Keratinocyte (primary cell): ENCODE measurements around the gene TNS1. TPM values are rescaled to one million over a fixed set of nuclear protein-coding genes. Genes with fewer than 3 reads are reported as not detected.

ENCODE experiments used
- DNase-seq: peaks from one replicate; pipeline ENCODE4 v3.0.0-alpha.2; 2011; ENCODE audit warnings: low read depth, missing footprints, low spot score
- FAIRE-seq: peaks from 2 replicates; lab custom pipeline; 2011; peaks lifted over from hg19 to GRCh38; lab: Jason Lieb, UNC
- H2AFZ ChIP-seq: 2 replicates; pipeline ENCODE4 v1.6.0; 2012; ENCODE audit warnings: low read length, control low read depth, inconsistent platforms; ENCODE audit not compliant: control insufficient read depth
- H3K27ac ChIP-seq: 2 replicates; pipeline ENCODE4 v1.5.1; 2011; ENCODE audit warnings: low read length; ENCODE audit not compliant: control insufficient read depth, insufficient read depth
- H3K27me3 ChIP-seq: 3 replicates; pipeline ENCODE4 v1.6.0; 2011; ENCODE audit warnings: low read length; ENCODE audit not compliant: control insufficient read depth, insufficient read depth; ENCODE audit errors: extremely low read depth
- H3K36me3 ChIP-seq, 2 experiments: 2 replicates in 1 of 2; 3 replicates in 1 of 2; pipeline ENCODE4 v1.5.1; 2011; ENCODE audit warnings: low read length in 2 of 2, mild to moderate bottlenecking in 1 of 2; ENCODE audit not compliant: control insufficient read depth in 2 of 2, insufficient read depth in 2 of 2; ENCODE audit errors: extremely low read depth in 1 of 2
- H3K4me1 ChIP-seq: 3 replicates; pipeline ENCODE4 v1.5.1; 2011; ENCODE audit warnings: low read length; ENCODE audit not compliant: control insufficient read depth, insufficient read depth; ENCODE audit errors: extremely low read depth
- H3K4me2 ChIP-seq: 3 replicates; pipeline ENCODE4 v1.6.0; 2011; ENCODE audit warnings: low read depth, low read length; ENCODE audit not compliant: control insufficient read depth, insufficient read depth; ENCODE audit errors: extremely low read depth
- H3K4me3 ChIP-seq, 3 experiments: fragments of 200-600 bp in 1 of 3; sonication (generic) in 1 of 3; 2 replicates in 2 of 3; 3 replicates in 1 of 3; pipeline ENCODE4 v1.5.1; 2011 to 2016; ENCODE audit warnings: low read length in 3 of 3, mild to moderate bottlenecking in 3 of 3, control low read depth in 2 of 3, inconsistent platforms in 1 of 3, low read depth in 1 of 3, mixed read lengths in 1 of 3, mixed run types in 1 of 3, moderate library complexity in 1 of 3; ENCODE audit not compliant: control insufficient read depth in 2 of 3, insufficient read depth in 2 of 3; ENCODE audit errors: extremely low read depth in 1 of 3
- H3K79me2 ChIP-seq: 2 replicates; pipeline ENCODE4 v1.6.0; 2012; ENCODE audit warnings: low read length; ENCODE audit not compliant: control insufficient read depth, insufficient read depth
- H3K9ac ChIP-seq: 3 replicates; pipeline ENCODE4 v1.6.0; 2011; ENCODE audit warnings: low read length; ENCODE audit not compliant: control insufficient read depth, insufficient read depth; ENCODE audit errors: extremely low read depth
- H3K9me1 ChIP-seq: 3 replicates; pipeline ENCODE4 v1.6.0; 2011; ENCODE audit warnings: low read length; ENCODE audit not compliant: control insufficient read depth, insufficient read depth; ENCODE audit errors: extremely low read depth
- H3K9me3 ChIP-seq: 2 replicates; pipeline ENCODE4 v1.5.1; 2012; ENCODE audit warnings: low read depth, low read length; ENCODE audit not compliant: control insufficient read depth
- H4K20me1 ChIP-seq: 3 replicates; pipeline ENCODE4 v1.6.0; 2011; ENCODE audit warnings: low read length; ENCODE audit not compliant: control insufficient read depth, insufficient read depth; ENCODE audit errors: extremely low read depth
- CTCF ChIP-seq, 3 experiments: IDR thresholded peaks in 1 of 3; conservative IDR thresholded peaks in 1 of 3; optimal IDR thresholded peaks in 1 of 3; 2 replicates in 2 of 3; 3 replicates in 1 of 3; pipeline versions ENCODE3 to v1.5.1; 2011; ENCODE audit warnings: low read length in 3 of 3, mild to moderate bottlenecking in 3 of 3, moderate library complexity in 2 of 3, control low read depth in 1 of 3, inconsistent platforms in 1 of 3; ENCODE audit not compliant: insufficient read depth in 2 of 3; ENCODE audit errors: extremely low read depth in 1 of 3
- EZH2 ChIP-seq: IDR thresholded peaks from one replicate; pipeline ENCODE4 v1.6.1; 2012; ENCODE audit warnings: inconsistent platforms, mild to moderate bottlenecking, low read length, moderate library complexity
- dilution Hi-C: fragments of 300-500 bp; cut with MboI; formaldehyde crosslinking; loops from one replicate; pipeline ENCODE4 v1.7.0; 2020; ENCODE audit warnings: low sequenced_read_pairs; ENCODE audit not compliant: extremely low pct_ligation_motif_present
- polyA plus RNA-seq, 5 experiments: library from polyadenylated mRNA; depleted of rRNA in 3 of 5; stranded (reverse) in 3 of 5; stranded (forward) in 1 of 5; unstranded in 1 of 5; fragments of >200 nt; gene quantifications; 1 replicate in 1 of 5; 2 replicates in 3 of 5; 3 replicates in 1 of 5; pipeline versions ENCODE4 v1.2.1 to v1.2.3, GENCODE V29; 2011 to 2012; ENCODE audit warnings: missing spikeins in 2 of 5, low read depth in 1 of 5, low replicate concordance in 1 of 5

The TNS1 gene
- polyA plus RNA-seq, 1 donor (not counting 4 experiments of a cell fraction or from before 2014, with no cell fraction given): 2.5 TPM

DNA sequence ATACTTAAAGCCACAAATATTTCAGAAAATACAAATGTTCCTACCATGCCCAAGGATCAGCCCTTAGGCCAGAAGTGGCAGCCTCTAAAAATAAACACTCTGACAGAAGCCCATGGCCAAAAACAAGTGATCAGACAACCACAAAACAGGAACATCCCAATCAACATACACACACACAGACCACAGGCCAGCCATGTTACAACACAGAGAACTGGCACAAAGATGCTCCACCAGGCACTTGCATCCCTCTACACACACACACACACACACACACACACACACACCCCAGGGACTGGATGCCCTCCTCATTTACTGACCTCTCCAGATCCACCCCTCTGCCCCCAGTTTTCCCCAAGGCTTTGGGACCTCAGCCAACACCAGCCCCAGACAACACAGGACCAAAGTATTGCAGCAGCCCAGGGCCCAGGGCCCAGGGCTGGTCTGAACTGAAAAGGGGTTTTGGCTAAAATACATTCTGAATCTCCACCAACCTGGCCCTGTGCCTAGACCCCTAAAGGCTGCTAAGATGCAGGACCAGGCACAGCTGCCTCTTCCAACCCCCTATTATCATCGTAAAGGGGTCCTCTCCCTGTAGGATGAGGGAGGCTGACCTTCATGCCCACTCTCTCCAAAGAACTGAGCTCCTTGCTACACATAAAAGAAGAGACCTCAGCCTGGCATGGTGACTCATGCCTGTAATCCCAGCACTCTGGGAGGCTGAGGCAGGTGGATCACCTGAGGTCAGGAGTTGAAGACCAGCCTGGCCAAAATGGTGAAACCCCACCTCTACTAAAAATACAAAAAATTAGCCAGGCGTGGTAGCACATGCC is 151.4 kb downstream of the TNS1 start:
- Histone ChIP-seq H3K27me3 (no peaks in the 10 kb centered on the region), H2AFZ (no peak overlapping the region), H4K20me1 (no peaks in the 10 kb centered on the region), H3K27ac (peak overlapping the region; percentile 5), H3K4me2 (peak overlapping the region; percentile 19), H3K9ac (no peak overlapping the region), H3K4me1 (peaks cover 42% of the 10 kb centered on the region), H3K79me2 (no peaks in the 10 kb centered on the region), H3K9me3 (no peaks in the 10 kb centered on the region), H3K9me1 (no peaks in the 10 kb centered on the region), H3K4me3 (no peak overlapping the region), H3K36me3 (no peaks in the 10 kb centered on the region)
- TF ChIP-seq CTCF (optimal IDR thresholded peaks at IDR 0.05 in 1 of 3, IDR thresholded peaks at IDR 0.05 in 1 of 3, conservative IDR thresholded peaks at IDR 0.05 in 1 of 3; ENCODE audit: extremely low read depth in 1 of 3, insufficient read depth in 2 of 3, low read length in 3 of 3): no peak
- TF ChIP-seq EZH2: no peak
- FAIRE-seq (no peak), DNase-seq (no peak)
- dilution Hi-C loops: no loop called here

DNA sequence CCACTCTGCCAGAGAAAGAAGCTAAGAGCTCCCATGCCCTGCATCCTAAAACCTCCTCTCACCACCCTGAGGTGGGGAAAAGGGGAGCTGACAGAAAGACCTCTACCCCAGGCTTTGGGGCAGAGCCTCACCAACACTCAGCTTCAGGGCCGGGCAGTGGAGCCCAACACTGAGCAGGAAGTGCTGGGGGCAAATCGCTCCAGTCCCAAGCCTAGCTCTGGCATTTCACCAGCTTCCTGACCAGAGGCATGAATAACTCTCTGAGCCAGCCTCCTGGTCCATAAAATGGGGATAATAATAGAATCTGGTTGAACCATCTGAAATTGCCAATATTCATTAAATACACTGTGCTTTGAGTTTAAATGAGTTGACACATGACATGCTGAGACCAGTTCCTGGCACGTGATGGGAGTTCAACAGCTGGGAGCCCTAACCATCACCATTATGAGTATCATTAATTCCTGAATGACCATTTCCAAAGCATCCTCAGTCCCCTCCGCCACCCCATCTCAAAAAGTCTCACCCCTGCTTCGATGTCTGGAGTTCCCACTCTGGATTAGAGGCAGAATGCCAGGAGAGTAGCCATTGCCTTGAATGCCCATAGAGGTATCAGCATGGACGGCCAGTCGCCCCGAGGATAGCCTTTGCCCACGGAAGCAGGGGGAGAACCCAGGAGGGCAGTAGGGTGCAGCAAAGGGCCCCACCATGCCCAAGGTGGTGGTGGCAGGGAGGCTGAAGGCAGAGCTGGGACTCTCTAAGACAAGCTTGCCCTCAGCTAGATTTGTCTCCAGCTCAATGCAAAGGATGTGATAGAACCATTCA is 153.4 kb downstream of the TNS1 start:
- no peak overlapping the region for H3K9ac ChIP-seq
- dilution Hi-C loops: no loop called here
- FAIRE-seq: peak; percentile 74
- DNase-seq: no peak
- H3K9me1 ChIP-seq: no peaks in the 10 kb centered on the region
- H3K4me2 ChIP-seq: peak overlapping the region; percentile 54
- H3K36me3 ChIP-seq: no peaks in the 10 kb centered on the region
- H3K79me2 ChIP-seq: no peaks in the 10 kb centered on the region
- no peak overlapping the region for H2AFZ ChIP-seq
- H3K4me3 ChIP-seq: no peak overlapping the region
- H3K4me1 ChIP-seq: peaks cover 43% of the 10 kb centered on the region
- H3K27ac ChIP-seq: no peak overlapping the region
- H3K27me3 ChIP-seq: no peaks in the 10 kb centered on the region
- no peak for TF ChIP-seq CTCF (optimal IDR thresholded peaks at IDR 0.05 in 1 of 3, IDR thresholded peaks at IDR 0.05 in 1 of 3, conservative IDR thresholded peaks at IDR 0.05 in 1 of 3; ENCODE audit: extremely low read depth in 1 of 3, insufficient read depth in 2 of 3, low read length in 3 of 3)
- no peak for TF ChIP-seq EZH2
- H4K20me1 ChIP-seq: no peaks in the 10 kb centered on the region
- H3K9me3 ChIP-seq: no peaks in the 10 kb centered on the region
